HG02884 (cell line): ENCODE data around the gene PTDSS2.

Experiments used
- ATAC-seq: cut with Tn5 transposase; IDR thresholded peaks from one replicate; pipeline ENCODE4 v1.9.1; 2021; ENCODE audit warnings: mild to moderate bottlenecking, moderate library complexity; ENCODE audit not compliant: unreplicated experiment

PTDSS2 gene

DNA sequence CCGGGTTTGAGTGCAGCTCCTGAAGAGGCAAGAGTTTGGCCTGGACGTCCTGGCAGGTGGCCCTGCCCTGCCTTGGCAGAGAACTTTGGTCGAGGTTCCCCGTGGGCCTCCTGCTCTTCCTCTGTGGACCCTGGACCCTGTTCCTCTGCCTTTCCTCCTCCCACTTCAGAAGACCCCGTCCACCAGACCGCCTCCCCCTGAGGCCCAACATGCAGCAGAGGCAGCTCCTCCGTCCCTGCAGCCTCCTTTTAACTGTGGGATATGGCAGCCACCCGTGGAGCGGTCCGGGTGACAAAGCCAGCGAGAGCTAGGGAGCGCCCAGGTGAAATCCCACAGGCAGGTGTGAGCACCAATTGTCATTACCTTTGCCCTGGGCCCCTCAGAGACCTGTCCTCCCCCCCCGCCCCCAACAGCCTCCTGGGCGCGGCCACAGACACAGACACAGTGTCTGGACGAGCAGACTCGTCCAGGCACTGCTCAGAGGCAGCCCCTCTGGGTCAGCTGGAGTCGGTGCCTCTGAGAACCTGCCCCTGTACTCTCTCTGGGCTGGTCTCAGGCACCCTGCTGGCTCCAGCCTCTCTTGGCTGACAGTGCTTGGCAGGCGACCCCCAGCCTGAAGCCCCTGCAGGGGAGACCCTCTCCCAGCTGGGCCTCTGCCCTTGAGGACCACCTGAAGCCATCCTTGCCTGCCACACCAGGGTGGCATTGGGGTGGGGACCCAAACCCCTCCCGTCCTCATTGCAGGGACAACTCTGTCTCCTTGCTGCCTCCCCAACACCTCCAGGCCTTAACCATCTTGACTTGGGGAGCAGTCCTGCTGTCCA lies 4.1 kb upstream of the PTDSS2 start:
- ATAC-seq = no peak

DNA sequence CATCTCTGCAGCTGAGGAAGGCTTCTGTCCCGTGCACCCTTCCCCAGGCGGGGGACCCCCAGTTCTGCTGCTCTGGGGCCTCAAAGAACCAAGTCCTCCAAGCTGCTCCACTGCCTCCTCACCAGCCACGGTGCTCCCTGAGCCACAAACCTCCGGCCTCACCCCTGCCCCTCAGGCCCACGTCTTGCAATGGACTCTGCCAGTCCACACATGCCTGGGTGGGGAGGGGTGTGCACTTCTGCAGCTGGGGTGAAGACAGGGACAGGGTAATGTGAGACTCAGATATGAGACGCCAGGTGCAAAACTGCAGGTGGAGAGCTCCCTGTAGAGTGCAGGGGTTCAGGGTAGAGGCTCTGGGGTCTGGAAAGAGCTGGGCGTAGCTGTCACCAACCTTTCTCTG lies 3.2 kb upstream of the PTDSS2 start:
- ATAC-seq = no peak

DNA sequence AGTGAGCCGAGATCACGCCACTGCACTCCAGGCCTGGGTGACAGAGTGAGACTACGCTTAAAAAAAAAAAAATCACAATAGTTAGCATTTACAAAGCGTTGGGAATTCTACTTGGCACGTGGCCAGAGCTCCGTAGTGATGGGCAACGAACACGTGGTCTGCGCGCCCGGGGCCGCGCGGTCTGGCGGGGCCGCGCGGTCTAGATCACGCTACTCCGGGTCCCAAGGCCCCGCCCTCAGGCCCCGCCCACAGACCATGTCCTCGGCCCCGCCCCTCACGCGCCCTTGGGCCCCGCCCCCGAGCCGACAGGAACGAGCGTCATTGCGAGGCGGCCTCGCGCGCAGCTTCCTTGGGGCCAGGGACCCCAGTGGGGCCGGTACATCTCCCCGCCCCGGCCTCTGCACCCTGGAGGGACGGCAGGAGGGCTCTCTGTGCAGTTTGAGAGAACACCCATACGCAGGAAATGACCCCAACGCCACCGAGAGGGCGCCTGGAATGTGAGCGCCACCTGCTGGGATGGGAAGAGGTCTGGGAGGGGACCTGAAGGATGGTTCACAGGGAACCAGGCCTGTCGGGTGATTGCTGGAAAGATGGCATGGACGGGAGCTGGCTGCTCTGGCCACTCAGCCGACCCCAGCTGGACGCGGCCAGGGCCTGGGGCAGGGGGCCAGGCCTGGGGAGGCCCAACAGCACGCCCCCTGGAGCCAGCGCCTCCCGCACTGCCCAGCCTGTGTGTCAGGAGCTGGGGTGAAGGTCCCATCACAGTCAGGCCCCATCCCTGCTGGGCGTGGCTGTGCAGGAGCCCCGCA lies 2.0 kb upstream of the PTDSS2 start:
- ATAC-seq = peak; percentile 42

DNA sequence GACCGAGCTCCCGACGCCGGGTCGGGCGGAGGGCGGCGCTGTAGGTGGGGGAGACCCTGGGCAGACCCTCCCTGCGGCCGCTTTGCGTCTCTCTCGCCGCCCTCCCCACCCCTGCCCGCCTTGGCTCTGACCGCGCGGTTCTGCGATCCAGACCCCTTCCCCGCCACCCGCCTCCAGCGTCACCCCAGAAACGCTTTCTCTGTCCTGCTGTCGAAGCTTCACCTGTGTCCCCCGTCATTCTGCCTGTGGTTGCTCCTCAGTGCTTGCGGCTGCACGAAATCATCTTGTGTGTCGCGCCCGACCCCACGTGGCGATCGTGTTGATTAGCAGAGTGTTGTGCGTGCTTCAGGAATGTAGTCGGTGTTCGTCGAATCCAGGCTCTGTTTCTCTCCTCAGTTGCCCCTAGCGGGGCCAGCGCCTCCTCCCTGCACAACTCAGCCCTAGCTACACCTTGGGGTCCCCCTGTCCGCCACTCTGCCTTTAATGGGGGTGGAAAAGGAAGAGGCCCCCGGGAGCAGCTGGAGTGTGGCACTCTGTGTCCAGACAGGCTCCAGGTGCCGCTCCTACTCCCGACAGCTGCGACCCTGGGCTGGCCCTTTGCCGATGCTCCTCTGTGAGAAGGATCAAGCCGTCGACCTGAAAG lies 851 bp downstream of the PTDSS2 start:
- ATAC-seq = no peak

DNA sequence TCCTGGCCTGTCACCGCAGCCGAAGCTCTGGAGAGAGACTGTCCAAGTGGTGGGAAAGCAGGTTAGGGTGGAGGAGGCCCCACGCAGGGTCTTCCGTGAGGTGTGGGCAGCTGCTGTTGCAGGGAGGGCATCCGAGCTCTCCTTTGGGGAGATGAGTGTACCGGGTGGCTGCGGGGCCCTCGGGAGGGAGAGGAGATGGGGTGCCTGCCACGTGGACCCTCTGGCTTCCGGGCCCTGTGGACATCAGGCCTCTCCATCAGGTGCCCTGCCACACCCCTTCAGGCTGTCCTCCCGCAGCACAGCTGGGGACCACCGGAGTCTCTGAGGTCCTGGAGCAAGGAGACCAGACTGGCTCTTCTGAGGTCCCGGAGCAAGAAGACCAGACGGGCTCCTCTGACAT lies 1.7 kb downstream of the PTDSS2 start:
- ATAC-seq = no peak

DNA sequence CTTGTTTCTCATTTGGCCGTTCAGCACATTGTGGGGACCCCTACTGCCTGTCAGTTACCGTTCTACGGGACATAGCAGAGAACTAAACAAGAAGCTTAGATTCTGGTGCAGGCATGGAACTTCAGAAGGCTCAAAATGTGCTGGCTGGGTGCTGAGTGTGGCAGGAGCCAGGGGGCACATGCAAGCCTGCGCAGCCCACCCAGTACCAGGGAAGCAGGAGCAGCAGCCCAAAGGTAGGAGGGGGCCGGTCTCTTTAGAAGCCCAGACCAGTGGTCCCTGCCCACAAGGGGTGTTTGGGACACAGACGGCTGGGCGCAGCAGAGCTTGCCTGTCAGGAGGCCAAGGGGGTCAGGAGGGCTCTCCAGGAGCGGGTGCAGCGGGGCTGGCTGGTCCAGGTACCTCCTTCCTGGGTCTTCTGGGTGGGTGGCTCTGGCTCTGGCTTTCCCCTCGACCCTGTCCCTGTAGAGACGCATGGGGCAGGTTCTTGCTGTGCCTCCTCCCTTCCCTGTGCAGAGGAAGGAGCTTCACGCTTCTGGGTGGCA lies 2.2 kb downstream of the PTDSS2 start:
- no peak for ATAC-seq

DNA sequence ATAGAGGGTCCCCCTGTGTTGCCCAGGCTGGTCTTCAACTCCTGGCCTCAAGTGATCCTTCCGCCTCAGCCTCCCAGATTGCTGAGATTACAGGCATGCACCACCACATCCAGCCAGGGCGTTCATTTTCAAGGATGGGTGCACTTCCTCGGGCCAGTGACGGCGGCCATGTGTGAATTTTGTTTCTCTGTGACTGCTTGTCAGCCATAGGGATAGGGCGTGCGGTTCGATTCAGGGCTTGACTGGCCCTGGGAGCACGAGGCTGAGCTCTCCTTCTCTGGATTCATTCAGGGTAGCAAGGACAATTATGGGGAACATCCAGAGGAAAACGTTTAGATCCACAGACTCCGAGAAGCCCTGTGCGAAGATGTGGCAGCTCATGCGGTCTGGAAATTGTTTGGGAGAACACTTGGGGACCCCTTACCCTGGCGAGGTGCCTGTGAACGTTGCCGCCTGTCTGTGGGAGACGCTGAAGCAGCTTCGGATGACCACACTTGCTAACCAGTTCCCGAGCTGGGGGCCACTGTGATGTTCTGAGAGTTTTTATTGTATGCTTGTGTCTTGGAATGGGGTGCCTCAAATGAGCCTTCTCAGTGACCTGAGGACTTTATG lies 2.9 kb downstream of the PTDSS2 start:
- ATAC-seq = no peak

DNA sequence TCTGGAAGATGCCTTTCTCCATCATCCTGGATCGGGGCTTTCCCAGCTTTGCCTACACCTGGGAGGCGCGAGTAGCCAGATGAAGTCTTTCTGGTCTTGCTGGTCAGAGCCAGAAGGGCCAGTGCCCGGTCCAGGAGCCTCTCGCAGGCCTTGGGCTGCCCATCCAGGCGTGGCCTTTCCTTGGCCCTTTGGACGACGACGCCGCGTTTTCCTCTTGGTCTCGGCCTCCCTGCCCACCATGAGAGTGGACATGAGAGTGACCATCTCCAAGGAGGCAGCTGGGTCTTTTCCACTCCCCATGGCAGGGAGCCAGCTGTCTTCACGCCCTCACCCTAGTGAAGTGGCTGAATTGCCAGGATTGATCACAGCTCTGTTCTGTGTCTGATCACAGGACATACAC lies 3.5 kb downstream of the PTDSS2 start:
- no peak for ATAC-seq

DNA sequence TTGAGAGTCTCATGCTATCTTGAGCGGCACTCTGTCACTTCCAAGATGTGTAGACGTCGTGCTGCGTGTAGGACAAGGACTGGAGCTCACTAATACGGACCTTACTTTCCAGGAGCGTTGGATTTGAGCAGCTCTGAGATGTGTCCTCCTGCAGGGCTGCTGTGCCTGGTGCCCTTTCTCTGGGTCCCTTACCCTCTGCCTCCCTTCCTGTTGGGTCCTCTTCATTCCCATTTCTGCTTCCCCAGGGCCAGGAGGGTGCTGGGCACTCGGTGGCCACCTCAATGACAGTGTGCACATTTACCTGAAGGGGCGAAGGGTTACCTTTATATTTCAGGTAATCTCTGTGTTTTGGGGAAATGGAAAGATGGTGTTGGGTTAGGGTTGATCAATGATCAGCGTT lies 4.0 kb downstream of the PTDSS2 start:
- ATAC-seq = no peak

DNA sequence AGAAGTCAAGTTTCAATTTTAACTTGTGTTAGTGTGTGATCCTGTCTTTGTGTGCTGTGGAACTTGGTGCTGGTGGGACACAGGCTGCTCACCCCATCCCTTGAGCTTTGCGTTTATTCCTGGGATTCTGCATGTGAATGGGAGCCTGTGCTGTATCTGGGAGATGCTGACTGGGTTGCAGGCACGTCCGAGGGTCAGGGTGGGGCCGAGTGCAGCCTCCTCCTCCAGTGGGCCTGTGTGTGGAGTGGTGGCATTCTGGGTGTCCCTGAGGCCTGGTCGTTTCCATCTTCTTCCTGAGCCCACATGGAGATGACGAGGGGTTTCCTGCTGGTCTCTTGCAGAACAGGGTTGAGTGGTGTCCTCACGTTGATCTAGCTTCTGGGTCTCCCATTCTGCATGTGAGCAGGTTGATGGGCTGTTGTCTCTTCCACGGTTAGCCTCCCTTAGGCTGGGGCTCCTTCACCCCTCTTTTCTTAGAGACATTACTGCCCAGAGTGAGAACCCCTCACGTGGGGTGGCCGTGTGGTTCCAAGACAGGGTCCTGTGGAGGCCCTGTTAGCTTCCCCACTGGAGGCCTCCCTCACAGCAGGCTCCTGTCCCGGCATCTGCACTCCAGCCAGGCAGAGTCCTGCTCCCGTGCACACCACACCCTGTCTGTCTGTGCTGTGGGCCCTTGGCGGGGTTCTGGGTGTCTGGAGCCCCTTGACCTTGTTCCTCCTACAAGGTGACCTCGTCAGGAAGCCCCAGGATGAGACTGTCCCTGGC lies 4.9 kb downstream of the PTDSS2 start:
- no peak for ATAC-seq

DNA sequence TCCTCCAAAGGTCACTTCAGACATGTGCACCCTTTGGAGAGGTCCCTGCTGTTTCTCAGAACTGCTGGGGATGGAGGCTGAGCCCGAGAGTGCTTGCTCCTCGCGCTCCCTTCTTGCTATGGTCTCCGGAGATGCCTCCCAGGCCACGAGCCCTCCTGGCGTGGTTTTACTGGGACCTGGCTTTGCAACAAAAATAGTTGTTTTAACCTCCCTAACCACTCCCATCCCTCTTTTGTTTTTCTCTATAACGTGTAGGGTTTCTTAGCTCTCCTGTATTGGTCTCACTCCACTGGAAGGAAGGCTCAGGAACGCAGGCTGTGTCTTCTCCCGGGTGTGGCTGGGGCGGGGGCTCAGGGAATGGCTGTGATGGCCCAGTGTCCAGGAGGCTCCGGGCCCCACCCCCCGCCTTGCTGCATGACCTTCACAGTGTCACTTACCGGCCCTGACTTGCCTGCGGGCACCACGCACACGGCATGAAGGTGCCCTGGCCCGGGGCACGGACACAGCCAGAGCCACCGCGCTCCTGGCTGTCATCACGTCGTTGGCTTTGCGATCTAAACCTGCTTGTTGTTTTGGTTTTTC lies 5.6 kb downstream of the PTDSS2 start:
- ATAC-seq = no peak

DNA sequence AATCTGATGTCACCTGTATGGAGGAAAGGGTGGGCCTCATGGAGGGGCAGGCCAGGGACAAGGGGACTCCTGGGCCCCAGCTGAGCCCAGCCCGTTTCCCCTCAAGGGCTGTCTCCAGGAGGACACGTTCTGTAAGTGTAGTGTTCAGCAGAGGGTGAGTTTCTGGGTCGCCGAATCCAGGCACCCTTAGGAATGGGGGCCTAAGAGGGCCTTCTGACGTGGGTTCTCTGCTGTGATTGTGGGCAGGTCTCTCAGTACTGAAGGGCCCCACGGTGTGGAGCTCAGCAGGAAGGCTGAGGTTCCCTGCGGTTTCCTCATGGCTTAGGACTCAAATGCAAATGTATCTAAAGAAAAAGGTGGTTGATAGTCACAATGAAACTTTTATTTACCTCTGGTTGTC lies 6.5 kb downstream of the PTDSS2 start:
- ATAC-seq = no peak

DNA sequence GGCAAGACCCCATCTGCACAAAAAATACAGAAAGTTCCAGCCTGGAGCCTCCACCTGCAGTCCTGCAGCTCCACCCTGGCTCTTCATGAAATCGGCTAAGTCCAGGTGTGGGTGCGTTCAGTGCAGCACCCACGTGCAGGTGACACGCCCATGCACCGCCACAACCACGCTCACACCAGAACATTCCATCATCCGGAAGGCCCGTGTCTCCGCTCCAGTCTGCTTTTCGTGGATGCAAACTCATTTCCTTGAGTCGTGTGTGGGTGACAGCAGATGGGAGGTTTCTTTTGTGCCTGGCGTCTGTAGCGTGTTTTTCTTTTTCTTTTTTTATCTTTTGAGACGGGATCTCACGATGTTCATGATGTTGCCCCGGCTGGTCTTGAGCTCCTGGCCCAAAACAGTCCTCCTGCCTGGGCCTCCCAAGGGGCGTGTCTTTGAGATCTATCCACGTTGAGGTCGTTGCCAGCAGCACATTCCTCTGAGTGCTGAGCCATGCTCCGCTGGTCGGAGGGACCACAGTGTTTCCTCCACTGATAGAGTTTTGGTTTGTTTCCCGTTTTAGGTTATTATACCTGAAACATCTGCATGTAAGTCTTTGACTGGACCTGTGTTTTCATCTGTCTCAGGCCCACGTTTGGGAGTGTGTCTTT lies 7.2 kb downstream of the PTDSS2 start:
- no peak for ATAC-seq

DNA sequence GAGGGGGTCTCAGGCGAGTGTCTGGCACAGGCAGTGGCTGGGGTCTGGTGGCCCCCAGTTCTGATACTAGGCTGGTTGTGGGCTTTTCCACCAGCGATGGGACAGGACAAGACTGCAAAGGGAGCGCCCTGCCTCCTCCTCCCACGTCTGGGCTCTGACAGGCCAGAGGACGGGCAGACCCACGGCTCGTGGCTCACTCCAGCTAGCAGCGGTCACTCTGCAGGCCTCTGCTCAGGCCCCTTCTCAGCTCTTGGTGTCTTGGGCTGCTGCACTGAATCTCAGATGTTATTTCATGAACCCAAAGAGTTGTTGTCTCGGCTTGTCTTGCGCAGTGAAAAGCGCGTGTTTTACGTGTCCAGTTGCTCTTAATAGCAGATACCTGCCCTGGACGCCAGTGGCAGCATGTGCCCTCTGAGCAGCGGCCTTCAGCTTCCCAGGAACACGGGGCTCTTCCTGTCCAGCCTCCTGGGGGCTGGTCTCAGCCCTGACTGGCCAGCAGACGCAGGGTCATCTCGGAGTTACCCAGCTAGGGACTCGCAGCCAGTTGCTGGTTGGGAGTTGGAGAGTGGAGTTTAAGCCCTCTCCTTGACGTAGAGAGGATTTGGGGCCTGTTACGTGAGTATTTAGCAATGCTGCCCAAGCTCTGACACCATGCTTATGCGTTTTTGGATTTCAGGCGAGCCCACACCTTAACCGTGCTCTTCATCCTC lies 9.6 kb downstream of the PTDSS2 start:
- no peak for ATAC-seq

DNA sequence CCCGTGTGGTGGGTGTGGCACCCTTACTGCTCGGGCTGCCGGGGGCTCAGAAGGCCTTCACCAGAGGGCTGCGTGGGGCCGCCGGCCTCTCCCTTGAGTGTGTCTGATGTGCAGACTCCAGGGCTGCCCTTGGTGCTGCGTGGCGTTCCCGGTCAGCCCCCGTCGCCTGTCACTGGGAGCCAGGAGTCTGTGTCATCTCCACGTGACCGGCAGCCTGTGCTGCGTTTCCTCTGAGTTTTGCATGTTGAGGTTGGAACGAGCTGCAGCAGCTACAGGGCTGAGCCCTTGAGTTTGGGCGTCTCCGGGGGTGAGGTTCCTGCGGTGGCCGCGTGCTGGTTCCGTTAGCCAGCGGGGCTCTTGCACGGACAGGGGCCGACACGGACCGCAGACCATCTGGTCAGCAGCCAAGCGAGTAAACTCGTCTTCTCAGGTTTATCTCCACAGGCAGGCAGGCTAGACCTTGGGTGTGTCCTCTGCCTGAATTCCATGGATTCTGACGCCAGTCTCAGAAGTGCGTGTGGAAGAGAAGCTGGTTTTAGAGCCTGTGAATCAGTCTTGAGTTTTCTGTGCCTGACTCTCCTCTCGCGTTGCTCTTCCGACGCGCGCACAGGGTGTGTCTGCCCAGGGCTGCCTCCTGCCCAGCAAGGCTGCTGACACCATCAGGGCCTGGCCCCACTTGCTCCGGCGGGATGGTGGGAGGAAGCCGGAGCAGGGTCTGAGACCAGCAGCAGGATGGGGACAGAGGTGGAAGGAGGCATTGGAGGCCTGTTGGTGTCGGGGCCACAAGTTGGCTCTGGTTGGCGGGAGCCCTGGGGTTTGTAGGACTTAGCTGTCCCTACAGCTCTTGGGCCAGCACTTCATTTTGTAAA lies 10.5 kb downstream of the PTDSS2 start:
- no peak for ATAC-seq

DNA sequence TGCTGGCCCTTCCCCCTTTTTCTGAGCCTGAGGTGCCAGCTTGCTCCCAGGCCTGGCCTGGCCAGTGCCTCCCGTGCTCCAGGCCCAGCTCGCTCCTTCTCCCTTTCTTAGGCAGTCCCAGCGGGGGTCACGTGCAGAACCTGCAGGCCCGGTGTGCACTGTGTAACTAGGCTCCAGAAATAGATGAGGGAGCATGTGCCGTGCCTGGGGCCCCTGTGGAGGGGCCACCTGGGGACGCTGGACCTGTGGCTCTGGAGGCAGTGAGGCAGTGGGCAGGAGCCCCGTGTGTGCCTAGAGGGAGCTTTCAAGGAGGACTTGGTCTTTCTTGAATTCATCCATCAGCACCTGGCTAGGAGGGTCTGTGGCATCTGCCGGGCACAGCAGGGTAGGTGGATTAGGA lies 11.5 kb downstream of the PTDSS2 start:
- ATAC-seq = no peak

DNA sequence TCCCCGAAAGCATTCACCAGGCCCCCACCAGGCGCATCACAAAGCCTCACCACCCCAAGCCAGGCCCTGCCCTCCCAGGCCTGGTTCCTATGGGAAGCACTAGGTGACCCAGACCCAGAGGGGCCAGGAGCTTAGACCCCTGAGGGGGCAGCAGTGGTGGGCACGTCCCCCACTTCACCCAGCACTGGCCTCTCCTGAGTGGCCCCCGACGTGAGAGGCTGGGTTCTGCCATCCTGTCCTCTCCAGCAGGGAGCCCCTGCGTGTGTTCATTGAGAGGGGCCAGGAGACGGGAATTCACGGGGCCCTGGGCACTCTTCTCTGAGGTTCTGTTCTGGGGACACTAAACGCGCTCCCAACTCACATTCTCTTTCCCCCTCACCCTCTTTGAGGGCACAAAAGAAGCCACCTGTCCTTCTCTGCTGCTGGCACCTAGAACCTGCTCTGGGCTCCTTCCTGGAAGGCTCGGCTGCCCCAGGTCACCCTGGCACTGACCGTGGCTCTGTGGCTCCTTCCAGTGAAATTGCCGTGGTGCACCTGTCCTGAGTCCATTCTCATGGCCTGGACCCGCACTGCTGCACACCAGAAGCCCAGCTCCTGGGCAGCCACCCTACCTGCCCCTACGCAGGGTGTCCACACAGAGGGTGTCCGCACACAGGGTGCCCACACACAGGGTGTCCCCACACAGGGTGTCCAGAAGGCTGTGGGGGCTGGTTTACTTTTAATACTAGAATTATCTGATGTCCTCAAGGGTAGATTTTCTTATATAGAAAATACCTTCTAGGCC lies 12.2 kb downstream of the PTDSS2 start:
- no peak for ATAC-seq
